Measurements from ENCODE around the gene CIB4. TPM values are rescaled to one million over a fixed set of nuclear protein-coding genes. Genes with fewer than 3 reads are reported as not detected.
"Not testable (repeated sequence)": the region's sequence is repeated elsewhere in the genome, so short reads cannot be mapped to it uniquely, and the experiment has no call there.

The CIB4 gene
- total RNA-seq, 1 experiment from 2014 or later, result not detected

DNA sequence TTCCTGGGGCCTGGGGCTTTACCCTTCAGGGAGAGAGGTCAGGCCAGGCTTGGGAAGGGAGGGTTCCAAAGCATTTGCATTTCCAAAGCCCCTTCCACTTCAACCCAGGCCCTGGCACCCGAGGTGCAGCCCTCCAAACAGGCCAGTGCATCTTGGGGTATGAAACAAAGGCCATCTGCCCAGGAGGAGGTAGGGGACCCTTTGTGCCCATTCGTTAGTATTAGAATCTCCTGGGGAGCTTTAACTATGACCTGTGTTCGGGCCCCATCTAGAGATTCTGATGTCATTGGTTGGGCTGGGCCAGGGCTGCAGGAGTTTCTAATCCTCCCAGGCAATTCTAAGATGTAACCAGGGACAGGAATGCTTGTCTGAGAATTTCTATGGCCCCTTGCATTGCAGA, 73.6 kb downstream of the CIB4 start:
- TF ChIP-seq, protein P1, sequence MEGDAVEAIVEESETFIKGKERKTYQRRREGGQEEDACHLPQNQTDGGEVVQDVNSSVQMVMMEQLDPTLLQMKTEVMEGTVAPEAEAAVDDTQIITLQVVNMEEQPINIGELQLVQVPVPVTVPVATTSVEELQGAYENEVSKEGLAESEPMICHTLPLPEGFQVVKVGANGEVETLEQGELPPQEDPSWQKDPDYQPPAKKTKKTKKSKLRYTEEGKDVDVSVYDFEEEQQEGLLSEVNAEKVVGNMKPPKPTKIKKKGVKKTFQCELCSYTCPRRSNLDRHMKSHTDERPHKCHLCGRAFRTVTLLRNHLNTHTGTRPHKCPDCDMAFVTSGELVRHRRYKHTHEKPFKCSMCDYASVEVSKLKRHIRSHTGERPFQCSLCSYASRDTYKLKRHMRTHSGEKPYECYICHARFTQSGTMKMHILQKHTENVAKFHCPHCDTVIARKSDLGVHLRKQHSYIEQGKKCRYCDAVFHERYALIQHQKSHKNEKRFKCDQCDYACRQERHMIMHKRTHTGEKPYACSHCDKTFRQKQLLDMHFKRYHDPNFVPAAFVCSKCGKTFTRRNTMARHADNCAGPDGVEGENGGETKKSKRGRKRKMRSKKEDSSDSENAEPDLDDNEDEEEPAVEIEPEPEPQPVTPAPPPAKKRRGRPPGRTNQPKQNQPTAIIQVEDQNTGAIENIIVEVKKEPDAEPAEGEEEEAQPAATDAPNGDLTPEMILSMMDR (conservative IDR thresholded peaks at IDR 0.05), result no peak
- no peak for TF ChIP-seq EZH2 (IDR thresholded peaks at IDR 0.05; ENCODE audit: low read depth)
- no TSS peak for BruUV-seq (replicated peaks)
- intact Hi-C loops (cut with micrococcal nuclease; ENCODE audit: unreplicated experiment), result no loop called here
- H3K9me3 ChIP-seq (ENCODE audit: insufficient read depth, low read depth), result no peaks in the 10 kb centered on the region
- no peak overlapping the region for H3K4me2 ChIP-seq
- no peaks in the 10 kb centered on the region for H4K20me1 ChIP-seq (ENCODE audit: insufficient read depth)
- H3K4me3 ChIP-seq, result no peak overlapping the region
- no peaks in the 10 kb centered on the region for H3K36me3 ChIP-seq (ENCODE audit: low read depth)
- CTCF ChIA-PET, result no interaction called here
- peaks cover 9% of the 10 kb centered on the region for H3K4me1 ChIP-seq (replicated peaks; ENCODE audit: insufficient read depth)
- H3K9me2 ChIP-seq (ENCODE audit: insufficient read depth), result no peaks in the 10 kb centered on the region
- no peak overlapping the region for H3K27ac ChIP-seq
- DNase-seq, result no peak
- peaks cover 7% of the 10 kb centered on the region; the same call in 1 of the 2 replicates for H3F3A ChIP-seq (ENCODE audit: insufficient read depth, low read depth)
- no peak overlapping the region for H2AFZ ChIP-seq
- POLR2A ChIA-PET (ENCODE audit: unreplicated experiment), result no interaction called here
- no peaks in the 10 kb centered on the region for H3K79me2 ChIP-seq (ENCODE audit: low read depth)
- peaks cover 23% of the 10 kb centered on the region for H3K27me3 ChIP-seq (ENCODE audit: insufficient read depth, low read depth)

DNA sequence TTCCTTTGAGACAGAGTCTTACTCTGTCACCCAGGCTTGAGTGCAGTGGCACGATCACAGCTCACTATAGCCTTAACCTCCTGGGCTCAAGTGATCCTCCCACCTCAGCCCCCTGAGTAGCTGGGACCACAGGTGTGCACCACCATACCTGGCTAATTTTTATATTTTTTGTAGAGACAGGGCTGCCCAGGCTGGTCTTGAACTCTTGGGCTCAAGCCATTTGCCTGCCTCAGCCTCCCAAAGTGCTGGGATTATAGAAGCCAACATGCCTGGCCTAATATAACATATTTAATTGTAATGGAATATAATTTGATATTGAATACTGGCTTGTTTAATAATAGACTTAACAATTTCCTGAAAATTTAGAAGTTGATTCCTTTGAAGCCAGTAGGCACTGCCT, 74.4 kb downstream of the CIB4 start:
- BruUV-seq (replicated peaks), result not testable (repeated sequence)

DNA sequence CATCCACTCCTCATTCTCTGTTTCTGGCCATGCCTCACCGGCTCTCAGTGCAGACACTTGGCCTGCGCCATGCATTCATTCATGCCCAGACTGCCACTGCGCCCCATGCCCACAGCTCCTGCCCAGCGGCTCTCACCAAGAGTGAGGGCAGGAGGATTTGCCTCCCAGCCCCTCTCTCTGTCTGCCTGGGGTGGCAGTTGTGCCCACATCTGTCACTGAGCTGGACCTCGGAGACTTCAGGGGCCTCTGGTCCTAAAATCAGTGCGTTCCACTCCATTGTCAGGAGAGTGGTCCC, 75.1 kb downstream of the CIB4 start:
- Histone ChIP-seq H3K4me3 (no peak overlapping the region), H3K9me2 (ENCODE audit: insufficient read depth) (no peaks in the 10 kb centered on the region), H3K27ac (no peak overlapping the region), H3F3A (ENCODE audit: insufficient read depth, low read depth) (peaks cover 7% of the 10 kb centered on the region; the same call in 1 of the 2 replicates), H3K9me3 (ENCODE audit: insufficient read depth, low read depth) (no peaks in the 10 kb centered on the region), H4K20me1 (ENCODE audit: insufficient read depth) (no peaks in the 10 kb centered on the region), H3K4me2 (no peak overlapping the region), H3K79me2 (ENCODE audit: low read depth) (no peaks in the 10 kb centered on the region), H2AFZ (no peak overlapping the region), H3K4me1 (replicated peaks; ENCODE audit: insufficient read depth) (peaks cover 10% of the 10 kb centered on the region), H3K36me3 (ENCODE audit: low read depth) (no peaks in the 10 kb centered on the region), H3K27me3 (ENCODE audit: insufficient read depth, low read depth) (peaks cover 28% of the 10 kb centered on the region)
- intact Hi-C loops (cut with micrococcal nuclease; ENCODE audit: unreplicated experiment), result no loop called here
- TF ChIP-seq EZH2 (IDR thresholded peaks at IDR 0.05; ENCODE audit: low read depth), result no peak
- TF ChIP-seq, protein P1 (conservative IDR thresholded peaks at IDR 0.05), result no peak
- CTCF ChIA-PET, result no interaction called here
- BruUV-seq (replicated peaks), result no TSS peak
- POLR2A ChIA-PET (ENCODE audit: unreplicated experiment), result no interaction called here
- DNase-seq, result no peak

More for the DNA sequence above, 74.4 kb downstream of the CIB4 start:
- H3K4me2 ChIP-seq; H3K9me2 ChIP-seq (ENCODE audit: insufficient read depth); H3K36me3 ChIP-seq (ENCODE audit: low read depth); CTCF ChIA-PET; H4K20me1 ChIP-seq (ENCODE audit: insufficient read depth); H2AFZ ChIP-seq; H3K4me3 ChIP-seq; intact Hi-C loops (cut with micrococcal nuclease; ENCODE audit: unreplicated experiment); DNase-seq; H3K27ac ChIP-seq; H3F3A ChIP-seq (ENCODE audit: insufficient read depth, low read depth); H3K79me2 ChIP-seq (ENCODE audit: low read depth); H3K4me1 ChIP-seq (replicated peaks; ENCODE audit: insufficient read depth); H3K9me3 ChIP-seq (ENCODE audit: insufficient read depth, low read depth); POLR2A ChIA-PET (ENCODE audit: unreplicated experiment): not testable (repeated sequence)
- H3K27me3 ChIP-seq (ENCODE audit: insufficient read depth, low read depth), result peaks cover 24% of the 10 kb centered on the region

DNA sequence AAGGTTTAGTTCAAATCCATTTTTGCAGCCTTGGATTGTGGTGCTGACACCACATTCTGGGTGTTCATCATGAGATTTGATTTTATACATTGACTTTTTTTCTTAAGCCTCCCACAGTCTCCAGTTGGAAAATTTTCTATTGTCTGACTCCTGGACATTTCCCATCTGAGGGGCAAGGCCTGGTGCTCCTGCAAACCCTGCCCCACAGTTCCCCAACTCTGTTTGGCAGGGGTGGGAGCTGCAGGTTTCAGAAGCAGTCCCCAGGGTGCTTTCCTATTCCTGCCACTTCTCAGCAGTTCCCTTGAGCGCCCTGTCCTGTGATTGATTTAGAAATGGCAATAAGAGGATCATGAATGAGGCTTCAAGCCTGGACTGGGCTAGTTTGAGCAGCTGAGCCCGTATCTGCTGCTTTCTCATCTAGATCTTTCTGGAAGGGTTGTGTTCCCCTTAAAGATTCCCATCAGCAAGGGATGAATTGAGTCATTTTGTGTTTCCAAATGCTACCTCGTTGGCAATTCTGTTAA, 77.0 kb downstream of the CIB4 start:
- Histone ChIP-seq H3K27me3 (ENCODE audit: insufficient read depth, low read depth) (peaks cover 35% of the 10 kb centered on the region), H3K36me3 (ENCODE audit: low read depth) (no peaks in the 10 kb centered on the region), H3K4me1 (replicated peaks; ENCODE audit: insufficient read depth) (peaks cover 10% of the 10 kb centered on the region), H3K4me2 (no peak overlapping the region), H3K9me3 (ENCODE audit: insufficient read depth, low read depth) (no peaks in the 10 kb centered on the region), H3K27ac (no peak overlapping the region), H3K79me2 (ENCODE audit: low read depth) (no peaks in the 10 kb centered on the region), H4K20me1 (ENCODE audit: insufficient read depth) (no peaks in the 10 kb centered on the region), H3K4me3 (no peak overlapping the region), H3F3A (ENCODE audit: insufficient read depth, low read depth) (peaks cover 7% of the 10 kb centered on the region; the same call in 1 of the 2 replicates), H2AFZ (no peak overlapping the region), H3K9me2 (ENCODE audit: insufficient read depth) (no peaks in the 10 kb centered on the region)
- intact Hi-C loops (cut with micrococcal nuclease; ENCODE audit: unreplicated experiment), result no loop called here
- no peak for DNase-seq
- TF ChIP-seq, protein P1 (conservative IDR thresholded peaks at IDR 0.05), result no peak
- no peak for TF ChIP-seq EZH2 (IDR thresholded peaks at IDR 0.05; ENCODE audit: low read depth)
- CTCF ChIA-PET, result interaction anchor here (0.6 kb wide), 2 partner anchors 209 to 414 kb away, joined by 3 to 5 read pairs; no protein-coding TSS in a partner anchor
- POLR2A ChIA-PET (ENCODE audit: unreplicated experiment), result no interaction called here
- BruUV-seq (replicated peaks), result no TSS peak

Data from PC-9 (cell line).